K562 (cell line): Measurements from ENCODE around the gene DDX5. TPM values are rescaled to one million over a fixed set of nuclear protein-coding genes. Genes with fewer than 3 reads are reported as not detected.

Experiments used
- CSDE1 ChIP-seq, 2 experiments: fragments of 450-650 bp; IDR thresholded peaks; 2 replicates each; pipeline ENCODE4 v1.6.1; 2016; ENCODE audit warnings: mild to moderate bottlenecking in 1 of 2
- GMEB1 ChIP-seq: fragments of 250-450 bp; sonication (Bioruptor Pico); IDR thresholded peaks from 2 replicates; pipeline ENCODE4 v1.4.0; 2020; ENCODE audit warnings: mild to moderate bottlenecking
- PHF20 ChIP-seq: fragments of 450-650 bp; IDR thresholded peaks from 2 replicates; pipeline ENCODE4 v1.6.1; 2018; ENCODE audit not compliant: partially characterized antibody
- TAF15 ChIP-seq: fragments of 200-400 bp; formaldehyde crosslinking; IDR thresholded peaks from 2 replicates; pipeline ENCODE4 v1.6.1; 2017; ENCODE audit warnings: mild to moderate bottlenecking, low read depth, low read length, moderate library complexity
- ZBTB26 ChIP-seq: fragments of 450-650 bp; formaldehyde crosslinking; IDR thresholded peaks from 2 replicates; pipeline ENCODE4 v1.4.0; 2022; ENCODE audit warnings: missing genetic modification characterization
- ZBTB49 ChIP-seq: sonication (generic); formaldehyde crosslinking; IDR thresholded peaks from 2 replicates; pipeline ENCODE4 v1.8.0; 2022; ENCODE audit warnings: missing genetic modification reagents, mild to moderate bottlenecking, borderline replicate concordance
- ZC3H11A ChIP-seq: IDR thresholded peaks from 2 replicates; pipeline ENCODE4 v1.6.1; 2012; ENCODE audit warnings: low read depth, low read length, improper control_type of control experiment
- ZNF175 ChIP-seq: fragments of 200-800 bp; sonication (Bioruptor generic); IDR thresholded peaks from 2 replicates; pipeline ENCODE4 v1.6.1; 2016; ENCODE audit warnings: low read depth, mild to moderate bottlenecking, missing genetic modification characterization, missing compliant biosample characterization
- ZNF77 ChIP-seq: fragments of 250-450 bp; sonication (Bioruptor Pico); IDR thresholded peaks from 2 replicates; pipeline ENCODE4 v1.5.0; 2020
- polyA plus RNA-seq, 8 experiments: library from polyadenylated mRNA; depleted of rRNA in 4 of 8; stranded (reverse) in 5 of 8; unstranded in 3 of 8; fragments of >200 nt; fragmentation: Nextera tagmentation in 2 of 8; fragmentation: Illumina TruSeq in 1 of 8; extraction: Ambion mirVana in 2 of 8; extraction: Trizol in 1 of 8; gene quantifications; 2 replicates each; pipeline versions ENCODE4 v1.2.1 to v1.2.3, GENCODE V29; 2011 to 2014; ENCODE audit warnings: inconsistent platforms in 1 of 8, missing spikeins in 1 of 8
- total RNA-seq, 7 experiments: library from RNA; depleted of rRNA in 6 of 7; stranded (reverse); fragments of >200 nt in 6 of 7; fragmentation: Illumina TruSeq in 2 of 7; extraction: Trizol in 2 of 7; gene quantifications; 2 replicates each; pipeline versions ENCODE4 v1.2.1 to v1.2.3, GENCODE V29; 2011 to 2021; ENCODE audit warnings: low replicate concordance in 1 of 7
- TF ChIP-seq, protein P1 (sequence below): fragments of 450-650 bp; IDR thresholded peaks from 2 replicates; pipeline ENCODE4 v1.6.1; 2016; ENCODE audit warnings: mild to moderate bottlenecking, moderate library complexity

The DDX5 gene
- total and polyA plus RNA-seq, 9 of the 15 experiments (the other 6 are each of a cell fraction or from before 2014, with no cell fraction given) = 306 to 1,639 (median 604) TPM

GRCh38 chr17:64533784-64534183 lies 27.7 kb upstream of the DDX5 start (continued):
- TF ChIP-seq, protein P1, sequence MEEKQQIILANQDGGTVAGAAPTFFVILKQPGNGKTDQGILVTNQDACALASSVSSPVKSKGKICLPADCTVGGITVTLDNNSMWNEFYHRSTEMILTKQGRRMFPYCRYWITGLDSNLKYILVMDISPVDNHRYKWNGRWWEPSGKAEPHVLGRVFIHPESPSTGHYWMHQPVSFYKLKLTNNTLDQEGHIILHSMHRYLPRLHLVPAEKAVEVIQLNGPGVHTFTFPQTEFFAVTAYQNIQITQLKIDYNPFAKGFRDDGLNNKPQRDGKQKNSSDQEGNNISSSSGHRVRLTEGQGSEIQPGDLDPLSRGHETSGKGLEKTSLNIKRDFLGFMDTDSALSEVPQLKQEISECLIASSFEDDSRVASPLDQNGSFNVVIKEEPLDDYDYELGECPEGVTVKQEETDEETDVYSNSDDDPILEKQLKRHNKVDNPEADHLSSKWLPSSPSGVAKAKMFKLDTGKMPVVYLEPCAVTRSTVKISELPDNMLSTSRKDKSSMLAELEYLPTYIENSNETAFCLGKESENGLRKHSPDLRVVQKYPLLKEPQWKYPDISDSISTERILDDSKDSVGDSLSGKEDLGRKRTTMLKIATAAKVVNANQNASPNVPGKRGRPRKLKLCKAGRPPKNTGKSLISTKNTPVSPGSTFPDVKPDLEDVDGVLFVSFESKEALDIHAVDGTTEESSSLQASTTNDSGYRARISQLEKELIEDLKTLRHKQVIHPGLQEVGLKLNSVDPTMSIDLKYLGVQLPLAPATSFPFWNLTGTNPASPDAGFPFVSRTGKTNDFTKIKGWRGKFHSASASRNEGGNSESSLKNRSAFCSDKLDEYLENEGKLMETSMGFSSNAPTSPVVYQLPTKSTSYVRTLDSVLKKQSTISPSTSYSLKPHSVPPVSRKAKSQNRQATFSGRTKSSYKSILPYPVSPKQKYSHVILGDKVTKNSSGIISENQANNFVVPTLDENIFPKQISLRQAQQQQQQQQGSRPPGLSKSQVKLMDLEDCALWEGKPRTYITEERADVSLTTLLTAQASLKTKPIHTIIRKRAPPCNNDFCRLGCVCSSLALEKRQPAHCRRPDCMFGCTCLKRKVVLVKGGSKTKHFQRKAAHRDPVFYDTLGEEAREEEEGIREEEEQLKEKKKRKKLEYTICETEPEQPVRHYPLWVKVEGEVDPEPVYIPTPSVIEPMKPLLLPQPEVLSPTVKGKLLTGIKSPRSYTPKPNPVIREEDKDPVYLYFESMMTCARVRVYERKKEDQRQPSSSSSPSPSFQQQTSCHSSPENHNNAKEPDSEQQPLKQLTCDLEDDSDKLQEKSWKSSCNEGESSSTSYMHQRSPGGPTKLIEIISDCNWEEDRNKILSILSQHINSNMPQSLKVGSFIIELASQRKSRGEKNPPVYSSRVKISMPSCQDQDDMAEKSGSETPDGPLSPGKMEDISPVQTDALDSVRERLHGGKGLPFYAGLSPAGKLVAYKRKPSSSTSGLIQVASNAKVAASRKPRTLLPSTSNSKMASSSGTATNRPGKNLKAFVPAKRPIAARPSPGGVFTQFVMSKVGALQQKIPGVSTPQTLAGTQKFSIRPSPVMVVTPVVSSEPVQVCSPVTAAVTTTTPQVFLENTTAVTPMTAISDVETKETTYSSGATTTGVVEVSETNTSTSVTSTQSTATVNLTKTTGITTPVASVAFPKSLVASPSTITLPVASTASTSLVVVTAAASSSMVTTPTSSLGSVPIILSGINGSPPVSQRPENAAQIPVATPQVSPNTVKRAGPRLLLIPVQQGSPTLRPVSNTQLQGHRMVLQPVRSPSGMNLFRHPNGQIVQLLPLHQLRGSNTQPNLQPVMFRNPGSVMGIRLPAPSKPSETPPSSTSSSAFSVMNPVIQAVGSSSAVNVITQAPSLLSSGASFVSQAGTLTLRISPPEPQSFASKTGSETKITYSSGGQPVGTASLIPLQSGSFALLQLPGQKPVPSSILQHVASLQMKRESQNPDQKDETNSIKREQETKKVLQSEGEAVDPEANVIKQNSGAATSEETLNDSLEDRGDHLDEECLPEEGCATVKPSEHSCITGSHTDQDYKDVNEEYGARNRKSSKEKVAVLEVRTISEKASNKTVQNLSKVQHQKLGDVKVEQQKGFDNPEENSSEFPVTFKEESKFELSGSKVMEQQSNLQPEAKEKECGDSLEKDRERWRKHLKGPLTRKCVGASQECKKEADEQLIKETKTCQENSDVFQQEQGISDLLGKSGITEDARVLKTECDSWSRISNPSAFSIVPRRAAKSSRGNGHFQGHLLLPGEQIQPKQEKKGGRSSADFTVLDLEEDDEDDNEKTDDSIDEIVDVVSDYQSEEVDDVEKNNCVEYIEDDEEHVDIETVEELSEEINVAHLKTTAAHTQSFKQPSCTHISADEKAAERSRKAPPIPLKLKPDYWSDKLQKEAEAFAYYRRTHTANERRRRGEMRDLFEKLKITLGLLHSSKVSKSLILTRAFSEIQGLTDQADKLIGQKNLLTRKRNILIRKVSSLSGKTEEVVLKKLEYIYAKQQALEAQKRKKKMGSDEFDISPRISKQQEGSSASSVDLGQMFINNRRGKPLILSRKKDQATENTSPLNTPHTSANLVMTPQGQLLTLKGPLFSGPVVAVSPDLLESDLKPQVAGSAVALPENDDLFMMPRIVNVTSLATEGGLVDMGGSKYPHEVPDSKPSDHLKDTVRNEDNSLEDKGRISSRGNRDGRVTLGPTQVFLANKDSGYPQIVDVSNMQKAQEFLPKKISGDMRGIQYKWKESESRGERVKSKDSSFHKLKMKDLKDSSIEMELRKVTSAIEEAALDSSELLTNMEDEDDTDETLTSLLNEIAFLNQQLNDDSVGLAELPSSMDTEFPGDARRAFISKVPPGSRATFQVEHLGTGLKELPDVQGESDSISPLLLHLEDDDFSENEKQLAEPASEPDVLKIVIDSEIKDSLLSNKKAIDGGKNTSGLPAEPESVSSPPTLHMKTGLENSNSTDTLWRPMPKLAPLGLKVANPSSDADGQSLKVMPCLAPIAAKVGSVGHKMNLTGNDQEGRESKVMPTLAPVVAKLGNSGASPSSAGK = no peak
- TF ChIP-seq CSDE1 (IDR thresholded peaks at IDR 0.05) = no peak
- no peak for TF ChIP-seq GMEB1 (CRISPR knock-in tag)
- no peak for TF ChIP-seq TAF15
- TF ChIP-seq ZC3H11A = no peak
- TF ChIP-seq ZBTB26 (CRISPR knock-in tag) = no peak
- no peak for TF ChIP-seq ZNF175 (CRISPR knock-in tag)
- no peak for TF ChIP-seq PHF20
- TF ChIP-seq ZBTB49 (CRISPR knock-in tag) = no peak
- TF ChIP-seq ZNF77 (CRISPR knock-in tag) = no peak
